ENCODE measurements around the gene TAS1R1.
A peak's percentile ranks its signal among the peaks of the same experiment; 100 is the strongest.

Gene TAS1R1

GRCh38 chr1:6582370-6582769, 27.3 kb downstream of the TAS1R1 start:
- Histone ChIP-seq H3K4me1 (ENCODE audit: insufficient read depth, low read length) (peaks cover 31% of the 10 kb centered on the region), H3K9me3 (ENCODE audit: insufficient read depth, low read length, severe bottlenecking) (no peaks in the 10 kb centered on the region), H3K4me2 (ENCODE audit: insufficient read depth, low read length) (peak overlapping the region; percentile 100; the same call in 1 of the 2 replicates), H3K4me3 (ENCODE audit: low read depth in 1 of 2, low read length in 2 of 2) (no peak overlapping the region), H2AFZ (ENCODE audit: low read depth, low read length) (no peak overlapping the region), H4K20me1 (ENCODE audit: insufficient read depth, low read length) (peaks cover 33% of the 10 kb centered on the region), H3K27ac (ENCODE audit: low read length) (no peak overlapping the region), H3K36me3 (ENCODE audit: insufficient read depth, low read length) (peaks cover 17% of the 10 kb centered on the region), H3K27me3 (ENCODE audit: insufficient read depth, low read length, poor library complexity) (no peaks in the 10 kb centered on the region), H3K79me2 (ENCODE audit: insufficient read depth, low read length) (peaks cover 26% of the 10 kb centered on the region), H3K9ac (ENCODE audit: low read depth, low read length) (no peak overlapping the region)
- DNase-seq (no peak), ATAC-seq (ENCODE audit: insufficient read depth, low read depth) (no peak)
- TF ChIP-seq CTCF (IDR thresholded peaks at IDR 0.05; ENCODE audit: borderline replicate concordance, extremely low read depth, low read length, poor library complexity, severe bottlenecking) (no peak), EZH2 (IDR thresholded peaks at IDR 0.05; ENCODE audit: borderline replicate concordance, low read depth, low read length, severe bottlenecking) (no peak)

- Histone ChIP-seq H3K9ac (ENCODE audit: low read depth, low read length) (no peak overlapping the region), H3K9me3 (ENCODE audit: insufficient read depth, low read length, severe bottlenecking) (no peaks in the 10 kb centered on the region), H3K27me3 (ENCODE audit: insufficient read depth, low read length, poor library complexity) (no peaks in the 10 kb centered on the region), H3K79me2 (ENCODE audit: insufficient read depth, low read length) (peaks cover 26% of the 10 kb centered on the region), H3K4me1 (ENCODE audit: insufficient read depth, low read length) (peaks cover 25% of the 10 kb centered on the region), H2AFZ (ENCODE audit: low read depth, low read length) (no peak overlapping the region), H4K20me1 (ENCODE audit: insufficient read depth, low read length) (peaks cover 49% of the 10 kb centered on the region), H3K36me3 (ENCODE audit: insufficient read depth, low read length) (peaks cover 38% of the 10 kb centered on the region), H3K4me2 (ENCODE audit: insufficient read depth, low read length) (no peak overlapping the region), H3K27ac (ENCODE audit: low read length) (no peak overlapping the region), H3K4me3 (ENCODE audit: low read depth in 1 of 2, low read length in 2 of 2) (no peak overlapping the region)
- ATAC-seq (ENCODE audit: insufficient read depth, low read depth) (no peak), DNase-seq (no peak)
- peak; percentile 17 for TF ChIP-seq CTCF (IDR thresholded peaks at IDR 0.05; ENCODE audit: borderline replicate concordance, extremely low read depth, low read length, poor library complexity, severe bottlenecking)
- no peak for TF ChIP-seq EZH2 (IDR thresholded peaks at IDR 0.05; ENCODE audit: borderline replicate concordance, low read depth, low read length, severe bottlenecking)
Measured at GRCh38 chr1:6584126-6585080, 29.3 kb downstream of the TAS1R1 start.

GRCh38 chr1:6585081-6585722, 30.1 kb downstream of the TAS1R1 start:
- H4K20me1 ChIP-seq (ENCODE audit: insufficient read depth, low read length) = peaks cover 54% of the 10 kb centered on the region
- peaks cover 23% of the 10 kb centered on the region for H3K79me2 ChIP-seq (ENCODE audit: insufficient read depth, low read length)
- H3K27me3 ChIP-seq (ENCODE audit: insufficient read depth, low read length, poor library complexity) = no peaks in the 10 kb centered on the region
- no peak overlapping the region for H2AFZ ChIP-seq (ENCODE audit: low read depth, low read length)
- no peak overlapping the region for H3K4me2 ChIP-seq (ENCODE audit: insufficient read depth, low read length)
- no peaks in the 10 kb centered on the region for H3K9me3 ChIP-seq (ENCODE audit: insufficient read depth, low read length, severe bottlenecking)
- no peak overlapping the region for H3K27ac ChIP-seq (ENCODE audit: low read length)
- no peak overlapping the region for H3K9ac ChIP-seq (ENCODE audit: low read depth, low read length)
- TF ChIP-seq EZH2 (IDR thresholded peaks at IDR 0.05; ENCODE audit: borderline replicate concordance, low read depth, low read length, severe bottlenecking) = no peak
- no peak for TF ChIP-seq CTCF (IDR thresholded peaks at IDR 0.05; ENCODE audit: borderline replicate concordance, extremely low read depth, low read length, poor library complexity, severe bottlenecking)
- no peak overlapping the region for H3K4me3 ChIP-seq (ENCODE audit: low read depth in 1 of 2, low read length in 2 of 2)
- ATAC-seq (ENCODE audit: insufficient read depth, low read depth) (no peak), DNase-seq (no peak)
- peaks cover 22% of the 10 kb centered on the region for H3K4me1 ChIP-seq (ENCODE audit: insufficient read depth, low read length)
- peaks cover 46% of the 10 kb centered on the region for H3K36me3 ChIP-seq (ENCODE audit: insufficient read depth, low read length)

Data from DND-41 (cell line).